Measurements from ENCODE around the gene CBX7. TPM values are rescaled to one million over a fixed set of nuclear protein-coding genes. Genes with fewer than 3 reads are reported as not detected.
A peak's percentile ranks its signal among the peaks of the same experiment; 100 is the strongest.

The CBX7 gene
- 8.7 TPM in 2 replicates for total RNA-seq (2021; fragmentation: NEBNext Ultra II Directional; extraction: Animal tissue kit (Norgen Biotek cat#: 25700))
- polyA plus RNA-seq (2011; rRNA removed): 6.9 and 12.3 TPM in 2 replicates
- polyA plus RNA-seq (2011; cell fraction: cytosol; rRNA removed): 9.2 TPM
- 15.9 TPM for polyA plus RNA-seq (2011; cell fraction: nucleus; rRNA removed)
- 5.4 to 9.5 TPM (median 8.5 TPM) in 4 replicates for polyA plus RNA-seq (2012, experiment 1 of 2)
- 7.8 TPM for polyA plus RNA-seq (2012, experiment 2 of 2)
- 5.7 TPM for polyA plus RNA-seq (2013, experiment 1 of 2)
- 5.9 TPM for polyA plus RNA-seq (2013, experiment 2 of 2)
- 5.8 and 8.3 TPM in 2 replicates for polyA minus RNA-seq (2011; rRNA and poly(A)+ RNA removed)
- polyA minus RNA-seq (2011; cell fraction: cytosol; rRNA and poly(A)+ RNA removed): 5.1 TPM
- polyA minus RNA-seq (2011; cell fraction: nucleus; rRNA and poly(A)+ RNA removed): 7.3 TPM
- long read RNA-seq, experiment 1, partial matches to known transcripts: 0 of 5 reads
- long read RNA-seq, experiment 1, other reads (novel, unspliced or antisense): 5 of 5 reads
- long read RNA-seq, experiment 2: 0 reads

DNA sequence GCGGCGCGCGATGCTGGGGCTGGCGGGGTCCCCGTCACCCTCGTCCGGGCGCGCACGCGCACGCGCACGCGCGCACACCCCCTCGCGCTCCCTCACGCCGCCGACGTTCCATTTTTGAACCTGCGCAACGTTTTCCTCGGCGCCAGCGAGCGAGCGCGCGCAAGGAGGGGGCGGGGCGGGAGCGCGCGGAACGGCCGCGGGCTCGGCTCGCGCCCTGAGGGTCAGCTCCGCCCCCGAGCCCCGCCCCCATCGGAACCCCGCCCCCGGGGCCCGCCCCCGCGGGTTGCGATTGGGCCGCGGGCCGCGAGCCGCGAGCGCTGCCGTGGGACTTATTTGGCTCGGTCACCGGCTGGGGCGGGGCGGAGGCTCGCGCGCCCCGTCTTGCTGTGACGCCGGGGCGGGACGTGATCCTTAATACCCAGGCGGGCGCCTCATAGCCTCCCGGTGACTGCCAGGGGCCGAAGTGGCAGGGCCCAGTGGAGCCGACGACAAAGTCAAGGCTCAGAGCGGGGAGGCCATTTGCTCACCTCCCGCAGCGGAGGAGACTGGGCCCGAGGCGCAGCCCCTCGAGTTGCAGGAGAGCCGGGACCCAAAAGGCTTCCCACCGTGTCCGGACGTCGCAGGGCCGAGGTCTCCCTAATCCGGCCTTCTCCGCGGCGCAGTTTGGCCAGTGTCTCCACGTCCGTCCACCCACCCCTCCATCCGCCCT is at the start of gene CBX7:
CBX7 (minus strand) TSS at position 170 of the 709 bp plus-strand sequence. CDS start 236 bp downstream, outside the sequence.
- Histone ChIP-seq H3K79me1 (ENCODE audit: low read depth, low read length) (no peaks in the 10 kb centered on the region; the same call in 1 of the 2 replicates), H3K23ac (ENCODE audit: insufficient read length) (no peak within 1 kb of the TSS), H3K4me2 (ENCODE audit: insufficient read depth in 1 of 2, low read depth in 2 of 2, low read length in 2 of 2) (peak within 1 kb of the TSS; percentile 95 to 99), H3K27ac (ENCODE audit: low read depth, low read length) (no peak within 1 kb of the TSS), H4K8ac (ENCODE audit: extremely low read depth, insufficient read depth, low read length) (peak within 1 kb of the TSS; percentile 85), H2BK120ac (replicated peaks; ENCODE audit: low read depth, low read length) (no peak within 1 kb of the TSS), H3K4me1 (replicated peaks in 1 of 4; ENCODE audit: control insufficient read depth in 3 of 4, insufficient read depth in 4 of 4, low read length in 3 of 4) (peaks cover 0 to 29% (median 20%) of the 10 kb centered on the region in 4 experiments; a peak in 6 of 7 replicates), H3K18ac (ENCODE audit: extremely low read depth, low read length) (peak within 1 kb of the TSS; percentile 71), H3K4ac (replicated peaks; ENCODE audit: insufficient read length, low read depth, low read length) (no peak within 1 kb of the TSS), H3K9me3 (ENCODE audit: insufficient read depth in 2 of 2, low read depth in 1 of 2, low read length in 1 of 2) (no peaks in the 10 kb centered on the region), H3K79me2 (ENCODE audit: control insufficient read depth in 1 of 2, insufficient read depth in 2 of 2, low read length in 2 of 2) (no peaks in the 10 kb centered on the region), H3K4me3 (ENCODE audit: extremely low read depth in 1 of 4, insufficient read depth in 2 of 4, low read depth in 3 of 4, low read length in 4 of 4) (peak within 1 kb of the TSS; percentile 45 to 72 (median 54)), H2BK5ac (ENCODE audit: low read depth, low read length) (peak within 1 kb of the TSS; percentile 60; the same call in 1 of the 2 replicates), H3K27me3 (replicated peaks in 1 of 4; ENCODE audit: control insufficient read depth in 3 of 4, extremely low read depth in 1 of 4, insufficient read depth in 3 of 4, low read length in 3 of 4) (peaks cover 0 to 18% (median 13%) of the 10 kb centered on the region in 4 experiments; a peak in 6 of 7 replicates), H4K5ac (ENCODE audit: insufficient read length, low read depth, low read length) (peak within 1 kb of the TSS; percentile 16), H2BK12ac (ENCODE audit: low read depth, low read length) (peak within 1 kb of the TSS; percentile 80), H4K91ac (replicated peaks; ENCODE audit: insufficient read length, low read length) (peak within 1 kb of the TSS; percentile 17), H3K56ac (replicated peaks; ENCODE audit: insufficient read length, low read depth, low read length) (peak within 1 kb of the TSS; percentile 51), H3K9ac (replicated peaks in 1 of 4; ENCODE audit: extremely low read depth in 1 of 4, low read depth in 3 of 4, low read length in 3 of 4) (peak within 1 kb of the TSS in 3 of 4 experiments; percentile 6 to 67 (median 22); a peak in 3 of 7 replicates), H2BK20ac (ENCODE audit: low read length) (no peak within 1 kb of the TSS), H2BK15ac (ENCODE audit: low read length) (peak within 1 kb of the TSS; percentile 46; the same call in 1 of the 2 replicates), H2AFZ (ENCODE audit: low read length) (peak within 1 kb of the TSS; percentile 37; the same call in 1 of the 2 replicates), H4K20me1 (replicated peaks in 1 of 2; ENCODE audit: control insufficient read depth in 1 of 2, insufficient read depth in 2 of 2, low read length in 2 of 2) (no peaks in the 10 kb centered on the region), H3K23me2 (ENCODE audit: low read depth, low read length) (peaks cover 13% of the 10 kb centered on the region), H2AK5ac (ENCODE audit: low read depth, low read length) (no peak within 1 kb of the TSS), H3K14ac (ENCODE audit: insufficient read length) (no peak within 1 kb of the TSS), H3K36me3 (ENCODE audit: control insufficient read depth in 2 of 4, insufficient read depth in 4 of 4, low read length in 3 of 4) (no peaks in the 10 kb centered on the region)
- POLR2A ChIA-PET (ENCODE audit: partially characterized antibody): interaction anchor here (0.6 to 2.1 kb wide), 7 partner anchors 17 to 367 kb away, joined by 3 to 5 read pairs (median 4); no protein-coding TSS in a partner anchor
- 3% methylated on average over 37 of the region's 98 CpGs; no CpG with 5 or more reads in 1 of the 2 experiments for WGBS, 2 experiments (ENCODE audit: extremely low coverage in 1 of 2, insufficient coverage in 1 of 2, insufficient read length in 1 of 2, insufficient replicate concordance in 2 of 2, low coverage in 1 of 2, low lambda C conversion rate in 2 of 2, missing lambda C conversion rate in 1 of 2)
- CTCF ChIA-PET (ENCODE audit: partially characterized antibody): interaction anchor here (0.5 to 2.3 kb wide), 6 partner anchors 15 to 924 kb away, joined by 3 to 7 read pairs (median 3); no protein-coding TSS in a partner anchor
- no peak for FAIRE-seq
- peak in 1 of 2 experiments; percentile 94 for DNase-seq (ENCODE audit: low read depth in 1 of 2, low spot score in 2 of 2)
- TF ChIP-seq KDM4A (IDR thresholded peaks at IDR 0.05; ENCODE audit: low read depth, low read length, severe bottlenecking) (peak; percentile 50), ATF3 (IDR thresholded peaks at IDR 0.05; ENCODE audit: insufficient read depth, low read depth, low read length) (no peak), GTF2F1 (IDR thresholded peaks at IDR 0.05; ENCODE audit: borderline replicate concordance, low read depth, low read length) (no peak), ATF2 (IDR thresholded peaks at IDR 0.05; ENCODE audit: low read length) (no peak), SIX5 (IDR thresholded peaks at IDR 0.05; ENCODE audit: low read depth, low read length) (no peak), NRF1 (IDR thresholded peaks at IDR 0.05; ENCODE audit: low read depth, low read length) (peak; percentile 46), SP4 (IDR thresholded peaks at IDR 0.05; ENCODE audit: low read length) (0 out of 2 replicates have a peak, but pooled peaks have one; percentile 38)
